Activated T-cell treated with anti-CD3 and anti-CD28 coated beads, Interleukin-2, amount 50 U/mL, for 72 hours (primary cell): ENCODE measurements around the gene PAQR7. TPM values are rescaled to one million over a fixed set of nuclear protein-coding genes. Genes with fewer than 3 reads are reported as not detected.
A peak's percentile ranks its signal among the peaks of the same experiment; 100 is the strongest.

ENCODE experiments used
- ATAC-seq, 2 donors: fragments of 150-1000 bp; cut with Tn5 transposase; replicated peaks in 1 of 2; 2 replicates each; pipeline ENCODE4 v1.10.0; 2021; ENCODE audit warnings: moderate library complexity in 2 of 2, mild to moderate bottlenecking in 1 of 2
- DNase-seq, 2 donors: peaks; one replicate each; pipeline ENCODE4 v3.0.0; 2021 to 2022; ENCODE audit warnings: mixed read lengths in 1 of 2
- H3K27ac Mint-ChIP-seq: one replicate; pipeline ENCODE4 v1.8.0; 2022; ENCODE audit warnings: mild to moderate bottlenecking, moderate library complexity, mixed read lengths
- H3K27me3 Mint-ChIP-seq: one replicate; pipeline ENCODE4 v1.8.0; 2022; ENCODE audit warnings: low read depth, mixed read lengths
- H3K36me3 Mint-ChIP-seq, 2 donors: one replicate each; pipeline ENCODE4 v1.8.0; 2022; ENCODE audit warnings: mixed read lengths in 2 of 2, mild to moderate bottlenecking in 1 of 2; ENCODE audit not compliant: insufficient read depth in 2 of 2
- H3K4me1 Mint-ChIP-seq: one replicate; pipeline ENCODE4 v1.8.0; 2022; ENCODE audit warnings: low read depth, mixed read lengths
- H3K4me3 Mint-ChIP-seq, 2 donors: one replicate each; pipeline ENCODE4 v1.8.0; 2022; ENCODE audit warnings: mild to moderate bottlenecking in 2 of 2, mixed read lengths in 2 of 2, moderate library complexity in 2 of 2
- H3K9me3 Mint-ChIP-seq, 2 donors: one replicate each; pipeline ENCODE4 v1.8.0; 2022; ENCODE audit warnings: mixed read lengths in 2 of 2
- total RNA-seq, 2 donors: library from RNA; stranded (reverse); gene quantifications; one replicate each; pipeline ENCODE4 v1.2.3, GENCODE V29; 2022

The PAQR7 gene
- total RNA-seq, 2 donors from 2014 or later: 4.6 to 5.1 TPM

- peaks cover 13% of the 10 kb centered on the region for H3K4me1 Mint-ChIP-seq
Observed at GRCh38 chr1:25863486-25864262, 11.8 kb downstream of the PAQR7 start.

GRCh38 chr1:25862785-25863485 is 12.6 kb downstream of the PAQR7 start:
- H3K27me3 Mint-ChIP-seq: no peaks in the 10 kb centered on the region
- H3K27ac Mint-ChIP-seq: no peak overlapping the region
- H3K4me1 Mint-ChIP-seq: peaks cover 19% of the 10 kb centered on the region
- no peak overlapping the region for H3K4me3 Mint-ChIP-seq
- no peak for ATAC-seq
- no peak for DNase-seq
- H3K36me3 Mint-ChIP-seq: peaks cover 5 to 8% of the 10 kb centered on the region in 2 donors
- no peaks in the 10 kb centered on the region for H3K9me3 Mint-ChIP-seq

More at GRCh38 chr1:25863486-25864262, 11.8 kb downstream of the PAQR7 start:
- Mint-ChIP-seq H3K27ac (no peak overlapping the region), H3K9me3 (no peaks in the 10 kb centered on the region), H3K4me3 (no peak overlapping the region), H3K27me3 (no peaks in the 10 kb centered on the region), H3K36me3 (peaks cover 5 to 7% of the 10 kb centered on the region in 2 donors)
- no peak for DNase-seq
- ATAC-seq: no peak

- ATAC-seq: no peak
- Mint-ChIP-seq H3K9me3 (no peaks in the 10 kb centered on the region), H3K27ac (no peak overlapping the region), H3K36me3 (peaks cover 5 to 8% of the 10 kb centered on the region in 2 donors), H3K4me3 (no peak overlapping the region), H3K4me1 (peaks cover 24% of the 10 kb centered on the region), H3K27me3 (no peaks in the 10 kb centered on the region)
- DNase-seq: no peak
Observed at GRCh38 chr1:25861316-25862286, 13.9 kb downstream of the PAQR7 start.

GRCh38 chr1:25858906-25859789 is 16.4 kb downstream of the PAQR7 start, which contains the start of gene AUNIP:
TSS of gene AUNIP (minus strand) at chr1:25859457. CDS start at chr1:25859357, 100 bp downstream.
- H3K9me3 Mint-ChIP-seq: no peaks in the 10 kb centered on the region
- ATAC-seq: peak; percentile 97
- no peaks in the 10 kb centered on the region for H3K27me3 Mint-ChIP-seq
- peaks cover 25% of the 10 kb centered on the region for H3K4me1 Mint-ChIP-seq
- H3K27ac Mint-ChIP-seq: peak within 1 kb of the TSS; percentile 86
- H3K36me3 Mint-ChIP-seq: peaks cover 5 to 8% of the 10 kb centered on the region in 2 donors
- peak; percentile 94 to 96 for DNase-seq
- H3K4me3 Mint-ChIP-seq: peak within 1 kb of the TSS; percentile 97 to 98

GRCh38 chr1:25858494-25858893 is 17.0 kb downstream of the PAQR7 start:
- Mint-ChIP-seq H3K27me3 (no peaks in the 10 kb centered on the region), H3K9me3 (no peaks in the 10 kb centered on the region), H3K4me1 (peaks cover 25% of the 10 kb centered on the region), H3K27ac (peak overlapping the region; percentile 82), H3K36me3 (peaks cover 5 to 8% of the 10 kb centered on the region in 2 donors), H3K4me3 (peak overlapping the region; percentile 97 to 98)
- ATAC-seq (no peak), DNase-seq (no peak)

GRCh38 chr1:25856856-25857255 is 18.7 kb downstream of the PAQR7 start:
- H3K9me3 Mint-ChIP-seq: no peaks in the 10 kb centered on the region
- peaks cover 5 to 8% of the 10 kb centered on the region in 2 donors for H3K36me3 Mint-ChIP-seq
- ATAC-seq: no peak
- H3K27ac Mint-ChIP-seq: no peak overlapping the region
- no peaks in the 10 kb centered on the region for H3K27me3 Mint-ChIP-seq
- no peak overlapping the region for H3K4me3 Mint-ChIP-seq
- peaks cover 25% of the 10 kb centered on the region for H3K4me1 Mint-ChIP-seq
- DNase-seq: no peak

- Mint-ChIP-seq H3K36me3 (peaks cover 5 to 9% of the 10 kb centered on the region in 2 donors), H3K4me1 (peaks cover 20% of the 10 kb centered on the region), H3K27me3 (no peaks in the 10 kb centered on the region), H3K9me3 (no peaks in the 10 kb centered on the region), H3K4me3 (no peak overlapping the region), H3K27ac (no peak overlapping the region)
- ATAC-seq (no peak), DNase-seq (no peak)
Observed at GRCh38 chr1:25854554-25854953, 21.0 kb downstream of the PAQR7 start.

GRCh38 chr1:25848531-25848930 is 27.0 kb downstream of the PAQR7 start:
- H3K27ac Mint-ChIP-seq: no peak overlapping the region
- peaks cover 0 to 4% of the 10 kb centered on the region in 2 donors for H3K36me3 Mint-ChIP-seq
- H3K27me3 Mint-ChIP-seq: no peaks in the 10 kb centered on the region
- DNase-seq (no peak), ATAC-seq (no peak)
- H3K9me3 Mint-ChIP-seq: no peaks in the 10 kb centered on the region
- H3K4me3 Mint-ChIP-seq: no peak overlapping the region
- peaks cover 10% of the 10 kb centered on the region for H3K4me1 Mint-ChIP-seq

- peaks cover 0 to 6% of the 10 kb centered on the region in 2 donors for H3K36me3 Mint-ChIP-seq
- no peaks in the 10 kb centered on the region for H3K27me3 Mint-ChIP-seq
- H3K4me3 Mint-ChIP-seq: no peak overlapping the region
- peaks cover 10% of the 10 kb centered on the region for H3K4me1 Mint-ChIP-seq
- no peak overlapping the region for H3K27ac Mint-ChIP-seq
- H3K9me3 Mint-ChIP-seq: no peaks in the 10 kb centered on the region
- no peak for DNase-seq
- ATAC-seq: no peak
Observed at GRCh38 chr1:25847929-25848328, 27.6 kb downstream of the PAQR7 start.

GRCh38 chr1:25845664-25846063 is 29.8 kb downstream of the PAQR7 start:
- DNase-seq (no peak), ATAC-seq (no peak)
- Mint-ChIP-seq H3K27ac (no peak overlapping the region), H3K27me3 (no peaks in the 10 kb centered on the region), H3K4me3 (no peak overlapping the region), H3K9me3 (no peaks in the 10 kb centered on the region), H3K36me3 (peaks cover 0 to 3% of the 10 kb centered on the region in 2 donors), H3K4me1 (peaks cover 10% of the 10 kb centered on the region)

- DNase-seq: no peak
- ATAC-seq: no peak
- Mint-ChIP-seq H3K27me3 (no peaks in the 10 kb centered on the region), H3K27ac (no peak overlapping the region), H3K9me3 (peaks cover 3 to 4% of the 10 kb centered on the region in 2 donors), H3K4me3 (no peak overlapping the region), H3K36me3 (peaks cover 2 to 3% of the 10 kb centered on the region in 2 donors), H3K4me1 (peaks cover 10% of the 10 kb centered on the region)
Observed at GRCh38 chr1:25844536-25845337, 30.8 kb downstream of the PAQR7 start.
